ENCODE measurements around the gene SAMD15.
A peak's percentile ranks its signal among the peaks of the same experiment; 100 is the strongest.

SAMD15 gene

GRCh38 chr14:77342726-77343397 lies 34.3 kb upstream of the SAMD15 start:
- no peaks in the 10 kb centered on the region for H3K9me3 ChIP-seq (ENCODE audit: control insufficient read depth, insufficient read depth, low read depth, low read length)
- ChIA-PET CTCF (interaction anchor here (0.5 to 0.7 kb wide), 4 partner anchors 26 to 1493 kb away, joined by 3 to 9 read pairs (median 3); no protein-coding TSS in a partner anchor), POLR2A (interaction anchor here (1.8 kb wide), 1 partner anchor 22 kb away, joined by 7 read pairs; the partner anchor contains the start of genes GSTZ1 and POMT2)
- H3K27ac ChIP-seq (ENCODE audit: extremely low read depth, low read depth, low read length), result peak overlapping the region; percentile 57
- H3K36me3 ChIP-seq (ENCODE audit: control insufficient read depth in 2 of 2, insufficient read depth in 1 of 2, low read length in 2 of 2), result peaks cover 0 to 35% of the 10 kb centered on the region in 2 experiments; a peak in 1 of 3 replicates
- H3K4me3 ChIP-seq (ENCODE audit: low read depth, low read length), result no peak overlapping the region
- H3K4me1 ChIP-seq (ENCODE audit: control insufficient read depth, insufficient read depth, low read length), result peaks cover 19% of the 10 kb centered on the region
- TF ChIP-seq PATZ1 (tag by site-specific recombination; IDR thresholded peaks at IDR 0.05) (peak; percentile 65), PRDM10 (tag by site-specific recombination; IDR thresholded peaks at IDR 0.05) (peak; percentile 86), KLF10 (tag by site-specific recombination; IDR thresholded peaks at IDR 0.05) (0 out of 2 replicates have a peak, but pooled peaks have one; percentile 36), FEZF1 (tag by site-specific recombination; IDR thresholded peaks at IDR 0.05) (peak; percentile 11; the same call in 1 of the 2 replicates), OSR2 (tag by site-specific recombination; IDR thresholded peaks at IDR 0.05) (0 out of 2 replicates have a peak, but pooled peaks have one; percentile 27), PRDM6 (tag by site-specific recombination; IDR thresholded peaks at IDR 0.05) (0 out of 2 replicates have a peak, but pooled peaks have one; percentile 20), ZNF513 (tag by site-specific recombination; IDR thresholded peaks at IDR 0.05) (peak; percentile 91), KLF8 (tag by site-specific recombination; IDR thresholded peaks at IDR 0.05) (0 out of 2 replicates have a peak, but pooled peaks have one; percentile 20), BCL11A (tag by site-specific recombination; IDR thresholded peaks at IDR 0.05; ENCODE audit: low read depth) (no peak), KLF1 (tag by site-specific recombination; IDR thresholded peaks at IDR 0.05) (no peak), ZNF692 (tag by site-specific recombination; IDR thresholded peaks at IDR 0.05) (peak; percentile 27; the same call in 1 of the 2 replicates), ZNF571 (tag by site-specific recombination; IDR thresholded peaks at IDR 0.05) (no peak), ZNF510 (tag by site-specific recombination; IDR thresholded peaks at IDR 0.05; ENCODE audit: insufficient replicate concordance) (no peak), ZNF629 (tag by site-specific recombination; IDR thresholded peaks at IDR 0.05) (0 out of 2 replicates have a peak, but pooled peaks have one; percentile 35), ZNF366 (tag by site-specific recombination; conservative IDR thresholded peaks at IDR 0.05) (0 out of 2 replicates have a peak, but pooled peaks have one; percentile 28), ZNF645 (tag by site-specific recombination; IDR thresholded peaks at IDR 0.05) (no peak), ZNF398 (tag by site-specific recombination; IDR thresholded peaks at IDR 0.05) (peak; percentile 20; the same call in 1 of the 2 replicates), HIC1 (tag by site-specific recombination; IDR thresholded peaks at IDR 0.05) (peak; percentile 38; the same call in 1 of the 2 replicates), SP7 (tag by site-specific recombination; IDR thresholded peaks at IDR 0.05) (peak; percentile 50)

Data from HEK293 (cell line).